HG03520 (cell line): ENCODE results near the gene TRIM21.
"Not testable (repeated sequence)": the region's sequence is repeated elsewhere in the genome, so short reads cannot be mapped to it uniquely, and the experiment has no call there.

ENCODE experiments used
- ATAC-seq: cut with Tn5 transposase; IDR thresholded peaks from one replicate; pipeline ENCODE4 v1.9.1; 2021; ENCODE audit warnings: mild to moderate bottlenecking, moderate library complexity; ENCODE audit not compliant: unreplicated experiment

The TRIM21 gene

GRCh38 chr11:4393209-4393857, at the start of gene TRIM21:
Gene TRIM21, minus strand, starts transcription at chr11:4393702. Its CDS starts 3,293 bp downstream, at chr11:4390409.
- ATAC-seq = peak; percentile 100

GRCh38 chr11:4441515-4441914, 48.0 kb upstream of the TRIM21 start:
- ATAC-seq = no peak

- ATAC-seq = no peak
Observed at GRCh38 chr11:4436411-4436810, 42.9 kb upstream of the TRIM21 start.

- ATAC-seq = no peak
Observed at GRCh38 chr11:4433856-4434255, 40.4 kb upstream of the TRIM21 start.

GRCh38 chr11:4430051-4430450, 36.5 kb upstream of the TRIM21 start:
- no peak for ATAC-seq

- no peak for ATAC-seq
Observed at GRCh38 chr11:4418403-4418802, 24.9 kb upstream of the TRIM21 start.

GRCh38 chr11:4416816-4417215, 23.3 kb upstream of the TRIM21 start:
- ATAC-seq = no peak

GRCh38 chr11:4416306-4416705, 22.8 kb upstream of the TRIM21 start:
- ATAC-seq = no peak

- ATAC-seq = not testable (repeated sequence)
Observed at GRCh38 chr11:4406206-4406605, 12.7 kb upstream of the TRIM21 start.

GRCh38 chr11:4393858-4394223, 339 bp upstream of the TRIM21 start:
- no peak for ATAC-seq

- no peak for ATAC-seq
Observed at GRCh38 chr11:4388221-4388620, 5.3 kb downstream of the TRIM21 start.

- ATAC-seq = no peak
Observed at GRCh38 chr11:4385978-4386740, 7.3 kb downstream of the TRIM21 start.

GRCh38 chr11:4381901-4382300, 11.6 kb downstream of the TRIM21 start:
- no peak for ATAC-seq

GRCh38 chr11:4375431-4376140, 17.9 kb downstream of the TRIM21 start:
- no peak for ATAC-seq

- no peak for ATAC-seq
Observed at GRCh38 chr11:4370166-4370565, 23.3 kb downstream of the TRIM21 start.

GRCh38 chr11:4368286-4368685, 25.2 kb downstream of the TRIM21 start, which contains the start of gene OR52B4:
Gene OR52B4, minus strand, starts transcription at chr11:4368386. Its CDS starts 91 bp downstream, at chr11:4368295.
- no peak for ATAC-seq

GRCh38 chr11:4348142-4348541, 45.4 kb downstream of the TRIM21 start:
- not testable (repeated sequence) for ATAC-seq

- not testable (repeated sequence) for ATAC-seq
Observed at GRCh38 chr11:4345366-4345765, 48.1 kb downstream of the TRIM21 start.
